AG04449 (cell line): Measurements from ENCODE around the gene ERP44.
"Not testable (repeated sequence)": the region's sequence is repeated elsewhere in the genome, so short reads cannot be mapped to it uniquely, and the experiment has no call there.

Experiments
- CTCF ChIA-PET: fragments of 350-600 bp; formaldehyde crosslinking; extraction: SDS; loops from one replicate; lab custom pipeline; 2021; ENCODE audit warnings: antibody characterized with exemption; lab: Yijun Ruan, JAX
- POLR2A ChIA-PET: fragments of 400-600, 350-600 bp; formaldehyde crosslinking; extraction: SDS; loops from one replicate; lab custom pipeline; 2020; ENCODE audit warnings: antibody characterized with exemption, inconsistent platforms; lab: Yijun Ruan, JAX
- DNase-seq: peaks from one replicate; pipeline ENCODE4 v3.0.0-alpha.2; 2010; ENCODE audit warnings: low read depth, low spot score
- H3K4me3 ChIP-seq: 2 replicates; pipeline ENCODE4 v1.5.1; 2011; ENCODE audit warnings: low read depth, mild to moderate bottlenecking, control low read depth, low read length
- CTCF ChIP-seq: IDR thresholded peaks from one replicate; pipeline ENCODE4 v1.5.1; 2011; ENCODE audit warnings: mild to moderate bottlenecking, moderate library complexity, low read length, control low read depth, inconsistent platforms; ENCODE audit not compliant: insufficient read depth; ENCODE audit errors: missing control alignments

Gene ERP44

GRCh38 chr9:100084734-100085133 is 14.1 kb downstream of the ERP44 start:
- ChIA-PET POLR2A (no interaction called here), CTCF (interaction anchor here (0.7 to 1.6 kb wide), 2 partner anchors 12 kb away, joined by 3 to 6 read pairs; no protein-coding TSS in a partner anchor)
- no peak for DNase-seq
- H3K4me3 ChIP-seq, result no peak overlapping the region
- no peak for TF ChIP-seq CTCF

GRCh38 chr9:100084128-100084453 is 14.7 kb downstream of the ERP44 start:
- no peak for DNase-seq
- no peak for TF ChIP-seq CTCF
- ChIA-PET CTCF (interaction anchor here (0.9 to 1.6 kb wide), 2 partner anchors 13 to 55 kb away, joined by 3 to 6 read pairs; no protein-coding TSS in a partner anchor), POLR2A (no interaction called here)
- H3K4me3 ChIP-seq, result no peak overlapping the region

DNA sequence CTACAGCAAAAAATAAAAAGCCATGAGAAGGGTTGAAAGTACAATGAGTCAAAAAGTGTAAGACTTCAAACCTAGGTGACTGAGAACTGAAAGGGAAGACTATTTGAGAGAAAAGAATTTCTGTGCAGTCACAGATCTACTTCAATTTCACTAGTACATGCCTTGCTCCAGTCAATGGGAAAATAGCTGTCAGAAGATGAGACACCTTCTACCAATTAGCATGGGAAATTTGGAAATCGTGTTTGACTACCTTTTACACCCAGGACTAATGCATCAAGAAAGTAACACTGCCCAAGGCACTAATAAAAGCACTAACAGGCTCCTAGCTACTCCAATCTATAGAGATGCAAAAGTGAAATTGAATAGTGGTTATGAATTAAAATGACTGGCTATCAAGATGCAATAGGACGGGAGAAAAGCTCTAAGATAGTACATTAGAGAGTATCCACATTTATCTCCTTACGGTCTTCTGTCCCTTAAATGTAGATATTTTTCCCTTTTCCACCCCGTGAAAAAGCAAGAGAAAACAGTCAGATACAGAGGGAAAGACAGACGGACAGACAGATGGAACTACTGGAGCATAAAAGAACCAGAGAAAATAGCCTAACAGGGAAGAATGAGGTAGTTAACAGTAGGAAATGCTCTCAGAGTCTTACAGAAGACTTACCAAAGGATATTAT is 15.2 kb downstream of the ERP44 start:
- no peak for DNase-seq

GRCh38 chr9:100082782-100083181 is 16.0 kb downstream of the ERP44 start:
- no peak for TF ChIP-seq CTCF
- CTCF ChIA-PET, result no interaction called here
- H3K4me3 ChIP-seq, result no peak overlapping the region
- peak; percentile 17 for DNase-seq
- POLR2A ChIA-PET, result no interaction called here

More for the DNA sequence above, 15.2 kb downstream of the ERP44 start:
- no peak overlapping the region for H3K4me3 ChIP-seq
- CTCF ChIA-PET, result interaction anchor here (0.9 kb wide), 1 partner anchor 55 kb away, joined by 3 read pairs; no protein-coding TSS in a partner anchor
- no peak for TF ChIP-seq CTCF
- POLR2A ChIA-PET, result no interaction called here

DNA sequence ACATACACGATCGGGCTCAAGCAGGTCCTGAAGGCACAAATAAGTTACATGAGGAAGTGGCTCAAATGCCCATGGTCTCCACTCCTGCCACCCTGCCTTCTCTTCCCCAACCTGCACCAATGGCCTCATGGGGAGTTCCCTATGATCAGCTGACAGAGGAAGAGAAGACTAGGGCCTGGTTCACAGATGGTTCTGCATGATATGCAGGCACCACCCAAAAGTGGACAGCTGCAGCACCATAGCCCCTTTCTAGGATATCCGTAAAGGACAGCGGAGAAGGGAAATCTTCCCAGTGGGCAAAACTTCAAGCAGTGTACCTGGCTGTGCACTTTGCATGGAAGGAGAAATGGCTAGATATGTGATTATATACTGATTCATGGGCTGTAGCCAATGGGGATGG is 22.5 kb downstream of the ERP44 start:
- CTCF ChIA-PET, POLR2A ChIA-PET, DNase-seq, H3K4me3 ChIP-seq: not testable (repeated sequence)

- DNase-seq, result no peak
- POLR2A ChIA-PET, result no interaction called here
- no peak for TF ChIP-seq CTCF
- CTCF ChIA-PET, result no interaction called here
- H3K4me3 ChIP-seq, result no peak overlapping the region
Observed at GRCh38 chr9:100074989-100075388, 23.8 kb downstream of the ERP44 start.

- CTCF ChIA-PET, result no interaction called here
- no peak overlapping the region for H3K4me3 ChIP-seq
- no peak for DNase-seq
- no peak for TF ChIP-seq CTCF
- POLR2A ChIA-PET, result no interaction called here
Observed at GRCh38 chr9:100074093-100074492, 24.7 kb downstream of the ERP44 start.
